Right atrium auricular region (tissue), 2 donors: ENCODE measurements around the gene MTOR. TPM values are rescaled to one million over a fixed set of nuclear protein-coding genes. Genes with fewer than 3 reads are reported as not detected.

Experiments used
- DNase-seq: peaks from one replicate; pipeline ENCODE4 v3.0.0-alpha.2; 2019; ENCODE audit warnings: low spot score
- H3K27ac ChIP-seq, 2 donors: fragments of 200-600 bp; sonication (generic); 1 replicate in 1 of 2; 2 replicates in 1 of 2; pipeline ENCODE4 v1.5.1; 2016 to 2019
- H3K27me3 ChIP-seq, 2 donors: fragments of 200-600 bp; sonication (generic); one replicate each; pipeline versions ENCODE4 v1.5.1 to v1.6.0; 2017 to 2019
- H3K36me3 ChIP-seq: fragments of 200-600 bp; sonication (generic); one replicate; pipeline ENCODE4 v1.5.1; 2016
- H3K4me1 ChIP-seq, 2 donors: fragments of 200-600 bp; sonication (generic); one replicate each; pipeline versions ENCODE4 v1.5.1 to v1.6.0; 2017 to 2019
- H3K4me3 ChIP-seq, 2 donors: fragments of 200-600 bp; sonication (generic); 1 replicate in 1 of 2; 2 replicates in 1 of 2; pipeline ENCODE4 v1.5.1; 2017 to 2019; ENCODE audit warnings: mild to moderate bottlenecking in 1 of 2, moderate library complexity in 1 of 2
- H3K9me3 ChIP-seq, 2 donors: fragments of 200-600 bp; sonication (generic); one replicate each; pipeline ENCODE4 v1.5.1; 2019
- total RNA-seq, 2 donors: library from RNA; depleted of rRNA; stranded (reverse); fragments of >200 nt; gene quantifications; one replicate each; pipeline ENCODE4 v1.1.0, GENCODE V29; 2016
- TF ChIP-seq, protein P1 (sequence below), 2 donors: fragments of 200-600 bp; sonication (generic); IDR thresholded peaks; one replicate each; pipeline ENCODE4 v1.5.1; 2019; ENCODE audit warnings: antibody characterized with exemption in 2 of 2

MTOR gene
- total RNA-seq, 2 donors from 2014 or later = 28.1 to 36.0 TPM

GRCh38 chr1:11142618-11143391 is 119.5 kb downstream of the MTOR start:
- Histone ChIP-seq H3K36me3 (peaks cover 56% of the 10 kb centered on the region), H3K9me3 (no peaks in the 10 kb centered on the region)
- TF ChIP-seq, protein P1, sequence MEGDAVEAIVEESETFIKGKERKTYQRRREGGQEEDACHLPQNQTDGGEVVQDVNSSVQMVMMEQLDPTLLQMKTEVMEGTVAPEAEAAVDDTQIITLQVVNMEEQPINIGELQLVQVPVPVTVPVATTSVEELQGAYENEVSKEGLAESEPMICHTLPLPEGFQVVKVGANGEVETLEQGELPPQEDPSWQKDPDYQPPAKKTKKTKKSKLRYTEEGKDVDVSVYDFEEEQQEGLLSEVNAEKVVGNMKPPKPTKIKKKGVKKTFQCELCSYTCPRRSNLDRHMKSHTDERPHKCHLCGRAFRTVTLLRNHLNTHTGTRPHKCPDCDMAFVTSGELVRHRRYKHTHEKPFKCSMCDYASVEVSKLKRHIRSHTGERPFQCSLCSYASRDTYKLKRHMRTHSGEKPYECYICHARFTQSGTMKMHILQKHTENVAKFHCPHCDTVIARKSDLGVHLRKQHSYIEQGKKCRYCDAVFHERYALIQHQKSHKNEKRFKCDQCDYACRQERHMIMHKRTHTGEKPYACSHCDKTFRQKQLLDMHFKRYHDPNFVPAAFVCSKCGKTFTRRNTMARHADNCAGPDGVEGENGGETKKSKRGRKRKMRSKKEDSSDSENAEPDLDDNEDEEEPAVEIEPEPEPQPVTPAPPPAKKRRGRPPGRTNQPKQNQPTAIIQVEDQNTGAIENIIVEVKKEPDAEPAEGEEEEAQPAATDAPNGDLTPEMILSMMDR (IDR thresholded peaks at IDR 0.05) = no peak

DNA sequence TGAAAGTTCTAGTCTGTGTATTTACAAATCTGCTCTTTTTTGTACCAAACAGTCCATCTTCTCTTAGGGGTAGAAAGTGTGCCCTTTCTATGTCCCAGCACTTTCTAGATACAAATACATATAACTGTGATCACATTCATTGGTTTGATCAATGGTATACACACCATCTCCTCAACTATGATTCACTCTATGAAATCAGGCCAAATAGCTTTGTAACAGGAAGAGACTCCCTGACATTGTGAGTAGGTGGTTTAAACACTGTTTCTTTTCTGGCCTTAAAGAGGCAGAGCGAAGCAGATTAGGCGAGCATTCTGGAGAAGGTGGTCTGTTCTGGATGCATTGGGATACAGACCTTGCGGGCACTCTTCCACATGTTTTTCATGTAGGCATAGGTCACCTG is 123.4 kb downstream of the MTOR start:
- no peaks in the 10 kb centered on the region for H3K9me3 ChIP-seq
- no peaks in the 10 kb centered on the region for H3K27me3 ChIP-seq
- no peak overlapping the region for H3K27ac ChIP-seq
- H3K36me3 ChIP-seq = peaks cover 41% of the 10 kb centered on the region
- H3K4me3 ChIP-seq = no peak overlapping the region
- H3K4me1 ChIP-seq = peaks cover 0 to 10% of the 10 kb centered on the region in 2 donors
- DNase-seq = no peak
- TF ChIP-seq, protein P1 (IDR thresholded peaks at IDR 0.05) = no peak

More at GRCh38 chr1:11142618-11143391, 119.5 kb downstream of the MTOR start:
- H3K4me3 ChIP-seq = no peak overlapping the region
- H3K27ac ChIP-seq = peak overlapping the region; percentile 37 to 62
- H3K4me1 ChIP-seq = peaks cover 0 to 21% of the 10 kb centered on the region in 2 donors
- DNase-seq = no peak
- H3K27me3 ChIP-seq = no peaks in the 10 kb centered on the region

GRCh38 chr1:11138029-11138428 is 124.3 kb downstream of the MTOR start:
- H3K36me3 ChIP-seq = peaks cover 37% of the 10 kb centered on the region

GRCh38 chr1:11134898-11135266 is 127.5 kb downstream of the MTOR start:
- TF ChIP-seq, protein P1 (IDR thresholded peaks at IDR 0.05) = no peak
- Histone ChIP-seq H3K27ac (no peak overlapping the region), H3K36me3 (peaks cover 60% of the 10 kb centered on the region), H3K4me1 (no peaks in the 10 kb centered on the region), H3K4me3 (no peak overlapping the region), H3K9me3 (no peaks in the 10 kb centered on the region), H3K27me3 (no peaks in the 10 kb centered on the region)
- DNase-seq = no peak

More at GRCh38 chr1:11138029-11138428, 124.3 kb downstream of the MTOR start:
- H3K4me1 ChIP-seq = peaks cover 0 to under 1% of the 10 kb centered on the region in 2 donors
- TF ChIP-seq, protein P1 (IDR thresholded peaks at IDR 0.05) = no peak
- no peak overlapping the region for H3K27ac ChIP-seq
- no peak overlapping the region for H3K4me3 ChIP-seq
- H3K27me3 ChIP-seq = no peaks in the 10 kb centered on the region
- H3K9me3 ChIP-seq = no peaks in the 10 kb centered on the region
- no peak for DNase-seq

- TF ChIP-seq, protein P1 (IDR thresholded peaks at IDR 0.05) = no peak
- no peaks in the 10 kb centered on the region for H3K4me1 ChIP-seq
- no peak overlapping the region for H3K4me3 ChIP-seq
- peaks cover 60% of the 10 kb centered on the region for H3K36me3 ChIP-seq
- no peaks in the 10 kb centered on the region for H3K27me3 ChIP-seq
- H3K9me3 ChIP-seq = no peaks in the 10 kb centered on the region
- H3K27ac ChIP-seq = no peak overlapping the region
- DNase-seq = no peak
Measured at GRCh38 chr1:11134251-11134897, 128.0 kb downstream of the MTOR start.
